Activated T-helper 1 cell treated with Interleukin-2 at 50 U/mL for 16 hours (primary cell): Measurements from ENCODE around the gene TAOK1.
"Not testable (repeated sequence)": the region's sequence is repeated elsewhere in the genome, so short reads cannot be mapped to it uniquely, and the experiment has no call there.

Experiments
- DNase-seq: peaks from one replicate; pipeline ENCODE4 v3.0.0-alpha.2; 2020; ENCODE audit warnings: low read depth

TAOK1 gene

DNA sequence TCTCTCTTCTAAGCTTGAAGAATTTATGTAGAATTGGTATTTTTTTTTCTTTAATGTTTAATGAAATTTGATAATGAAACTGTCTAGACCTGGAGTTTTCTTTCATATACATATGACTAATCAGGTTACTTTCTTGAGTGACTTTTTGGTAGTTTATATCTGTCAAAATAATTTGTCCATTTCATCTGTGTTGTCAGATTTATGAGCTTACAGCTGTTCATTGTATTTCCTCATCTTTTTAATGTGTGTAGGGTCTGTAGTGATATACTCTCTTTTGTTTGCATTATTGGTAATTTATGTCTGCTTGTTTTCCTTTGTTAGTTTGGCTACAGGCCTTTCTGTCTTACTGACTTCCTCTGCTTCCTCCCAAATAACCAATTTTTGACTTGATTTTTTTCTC lies 55.7 kb downstream of the TAOK1 start:
- DNase-seq: no peak

- no peak for DNase-seq
Measured at GRCh38 chr17:29449865-29450671, 59.9 kb downstream of the TAOK1 start.

DNA sequence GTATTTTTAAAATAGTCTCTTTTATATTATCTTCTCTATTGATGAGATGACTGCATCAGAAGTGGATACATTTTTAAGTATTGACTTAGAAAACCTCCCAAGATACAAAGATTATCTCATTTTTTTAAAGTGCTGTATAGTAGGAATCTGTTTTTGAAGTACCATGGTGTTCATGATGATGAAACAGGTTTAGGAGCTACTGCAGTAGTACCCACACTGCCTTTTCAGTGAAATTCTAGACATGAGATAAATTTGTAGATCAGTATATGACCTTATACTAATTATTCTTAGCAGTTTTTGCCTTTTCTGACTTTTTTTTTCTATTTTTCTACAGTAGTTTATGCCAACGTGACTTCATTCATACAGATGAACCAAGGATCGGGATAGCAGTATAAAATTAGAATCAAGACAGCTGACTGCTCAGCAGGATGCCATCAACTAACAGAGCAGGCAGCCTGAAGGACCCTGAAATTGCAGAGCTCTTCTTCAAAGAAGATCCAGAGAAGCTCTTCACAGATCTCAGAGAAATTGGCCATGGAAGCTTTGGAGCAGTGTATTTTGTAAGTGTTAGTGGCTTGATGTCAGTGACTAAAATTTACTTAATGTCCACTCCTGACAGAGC lies 61.1 kb downstream of the TAOK1 start:
- DNase-seq: no peak

- no peak for DNase-seq
Measured at GRCh38 chr17:29458066-29458465, 67.9 kb downstream of the TAOK1 start.

GRCh38 chr17:29461483-29462206 lies 71.5 kb downstream of the TAOK1 start:
- DNase-seq: no peak

GRCh38 chr17:29469276-29469675 lies 79.1 kb downstream of the TAOK1 start:
- no peak for DNase-seq

- not testable (repeated sequence) for DNase-seq
Measured at GRCh38 chr17:29473437-29473836, 83.3 kb downstream of the TAOK1 start.

GRCh38 chr17:29474297-29474696 lies 84.1 kb downstream of the TAOK1 start:
- no peak for DNase-seq

- no peak for DNase-seq
Measured at GRCh38 chr17:29475891-29476290, 85.7 kb downstream of the TAOK1 start.

DNA sequence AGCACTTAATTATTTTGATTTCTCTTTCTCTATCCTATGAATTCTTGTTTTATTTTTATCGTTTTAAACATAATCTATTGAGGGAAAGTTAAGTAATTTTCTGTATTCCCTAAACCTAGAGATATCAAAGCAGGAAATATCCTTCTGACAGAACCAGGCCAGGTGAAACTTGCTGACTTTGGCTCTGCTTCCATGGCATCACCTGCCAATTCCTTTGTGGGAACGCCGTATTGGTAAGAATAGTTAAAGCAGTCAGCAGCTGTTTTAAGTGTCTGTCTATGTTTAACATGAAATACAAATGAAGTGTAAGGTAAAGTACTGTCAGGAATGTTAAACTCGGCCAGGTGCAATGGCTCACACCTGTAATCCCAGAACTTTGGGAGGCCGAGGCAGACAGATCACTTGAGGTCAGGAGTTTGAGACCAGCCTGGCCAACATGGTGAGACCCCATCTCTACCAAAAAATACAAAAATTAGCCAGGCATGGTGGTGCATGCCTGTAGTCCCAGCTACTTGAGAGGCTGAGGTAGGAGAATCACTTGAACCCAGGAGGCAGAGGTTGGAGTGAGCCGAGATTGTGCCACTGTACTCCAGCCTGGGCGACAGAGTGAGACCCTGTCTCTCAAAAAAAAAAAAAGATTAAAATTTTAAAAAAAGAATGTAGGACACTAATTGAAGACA lies 90.2 kb downstream of the TAOK1 start:
- not testable (repeated sequence) for DNase-seq

GRCh38 chr17:29483503-29483902 lies 93.3 kb downstream of the TAOK1 start:
- no peak for DNase-seq

GRCh38 chr17:29495011-29495410 lies 104.8 kb downstream of the TAOK1 start:
- no peak for DNase-seq

- DNase-seq: no peak
Measured at GRCh38 chr17:29504711-29505110, 114.5 kb downstream of the TAOK1 start.

DNA sequence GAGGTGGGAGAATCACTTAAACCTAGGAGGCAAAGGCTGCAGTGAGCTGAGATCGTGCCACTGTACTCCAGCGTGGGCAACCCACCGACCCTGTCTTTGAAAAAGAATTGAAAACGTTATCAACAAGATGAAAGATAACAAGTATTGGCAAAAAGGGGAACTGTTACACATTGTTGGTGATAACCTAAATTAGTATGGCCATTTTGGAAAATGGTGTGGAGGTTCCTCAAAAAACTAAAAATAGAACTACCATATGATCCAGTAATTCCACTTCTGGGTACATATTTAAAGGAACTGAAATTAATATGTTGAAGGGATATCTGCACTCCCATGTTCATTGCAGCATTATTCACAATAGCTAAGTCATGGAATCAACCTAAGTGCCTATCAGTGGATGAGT lies 115.7 kb downstream of the TAOK1 start:
- no peak for DNase-seq

- no peak for DNase-seq
Measured at GRCh38 chr17:29510953-29511352, 120.8 kb downstream of the TAOK1 start.

GRCh38 chr17:29514792-29515191 lies 124.6 kb downstream of the TAOK1 start:
- no peak for DNase-seq

DNA sequence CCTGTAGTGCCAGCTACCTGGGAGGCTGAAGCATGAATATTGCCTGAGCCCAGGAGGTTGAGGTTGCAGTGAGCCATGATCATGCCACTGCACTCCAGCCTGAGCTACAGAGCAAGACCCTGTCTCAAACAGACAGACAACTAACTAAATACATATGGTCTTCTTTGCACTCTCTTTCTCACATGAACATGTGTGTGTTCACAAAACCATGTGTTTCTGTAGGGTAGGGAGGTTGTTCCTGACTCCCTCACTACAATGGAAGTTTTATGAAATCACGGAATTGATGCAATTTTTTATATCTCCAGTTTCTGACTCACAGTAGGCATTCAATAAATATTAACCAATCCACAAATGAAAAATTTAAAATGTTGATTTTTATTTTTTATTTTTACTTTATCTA lies 128.2 kb downstream of the TAOK1 start:
- DNase-seq: no peak

GRCh38 chr17:29524692-29525091 lies 134.5 kb downstream of the TAOK1 start:
- no peak for DNase-seq

- DNase-seq: no peak
Measured at GRCh38 chr17:29526322-29526721, 136.2 kb downstream of the TAOK1 start.

DNA sequence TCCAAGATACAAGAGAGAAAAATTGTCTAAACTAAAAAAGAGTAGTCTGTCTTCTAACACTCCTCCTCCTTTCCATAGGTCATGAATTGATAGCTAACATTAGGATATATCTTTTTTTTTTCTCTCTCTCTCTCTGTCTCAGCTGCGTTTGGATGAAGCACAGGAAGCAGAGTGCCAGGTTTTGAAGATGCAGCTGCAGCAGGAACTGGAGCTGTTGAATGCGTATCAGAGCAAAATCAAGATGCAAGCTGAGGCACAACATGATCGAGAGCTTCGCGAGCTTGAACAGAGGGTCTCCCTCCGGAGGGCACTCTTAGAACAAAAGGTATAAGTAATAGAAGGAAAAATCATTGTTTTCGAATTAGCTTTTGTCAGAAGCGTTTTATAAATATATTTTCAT lies 143.8 kb downstream of the TAOK1 start:
- no peak for DNase-seq

DNA sequence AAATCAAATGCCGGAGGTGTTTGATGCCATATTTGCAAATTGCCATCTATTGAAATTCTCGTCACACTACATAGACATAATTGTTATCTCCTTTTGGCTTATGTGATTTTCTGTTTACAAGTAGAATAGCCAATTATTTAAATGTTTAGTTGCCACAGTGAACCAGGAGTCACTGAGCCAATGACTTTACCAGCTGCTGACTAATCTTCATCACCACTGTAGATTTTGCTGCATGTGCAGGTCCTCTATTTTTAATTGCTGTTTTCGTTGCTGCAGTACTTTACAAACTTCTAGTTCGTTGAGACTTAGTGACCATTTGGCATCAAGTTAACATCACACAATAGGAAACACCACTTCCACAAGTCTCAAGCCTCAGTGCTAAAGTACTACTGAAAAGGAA lies 153.9 kb downstream of the TAOK1 start:
- DNase-seq: no peak

GRCh38 chr17:29546085-29546484 lies 155.9 kb downstream of the TAOK1 start:
- DNase-seq: no peak

GRCh38 chr17:29546830-29547229 lies 156.7 kb downstream of the TAOK1 start:
- no peak for DNase-seq
